MV-4-11 (cell line): ENCODE data around the gene RPH3AL.
"Not testable (repeated sequence)": the region's sequence is repeated elsewhere in the genome, so short reads cannot be mapped to it uniquely, and the experiment has no call there.

Experiments
- DNase-seq: peaks from one replicate; lab custom pipeline; 2025; lab: John Stamatoyannopoulos, UW

Gene RPH3AL

DNA sequence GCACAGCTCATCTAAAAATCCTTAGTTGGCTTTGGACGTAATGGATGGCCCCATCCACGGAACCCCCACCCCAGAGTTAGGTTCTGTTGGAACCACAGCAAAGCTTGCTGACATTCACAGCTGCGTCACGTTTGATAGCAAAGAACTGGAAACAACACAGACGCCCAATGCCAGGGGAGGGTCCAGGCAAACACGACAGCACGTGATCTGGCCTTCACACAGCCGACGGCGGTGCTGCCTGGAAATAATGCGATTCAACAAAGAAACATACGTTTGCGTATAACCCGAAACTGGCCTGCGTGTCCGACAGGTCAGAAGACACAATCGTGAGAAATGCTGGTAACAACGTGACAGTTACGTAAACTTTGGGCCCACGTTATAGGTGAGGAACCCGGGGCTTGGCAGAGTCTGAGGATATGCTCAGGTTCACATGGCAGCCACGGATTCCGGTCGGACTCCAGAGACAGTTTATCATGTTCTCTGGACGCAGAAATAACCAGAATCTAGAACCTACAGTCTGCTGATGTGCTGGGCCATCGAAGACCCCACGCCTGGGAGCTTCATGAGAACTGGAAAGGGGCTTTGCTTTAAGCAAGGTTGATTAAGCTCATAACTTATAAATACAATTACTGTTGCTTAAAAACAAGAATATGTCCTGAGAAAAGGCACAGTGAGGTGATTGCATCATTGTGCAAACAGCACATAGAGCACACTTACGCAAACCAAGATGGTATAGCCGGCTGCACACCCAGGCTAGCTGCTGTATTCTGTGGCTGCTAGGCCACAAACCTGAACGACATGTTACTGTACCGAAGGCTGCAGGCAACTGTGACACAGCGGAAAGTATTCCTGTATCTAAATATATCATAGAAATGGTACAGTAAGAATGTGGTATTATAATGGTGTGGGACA, 70.4 kb downstream of the RPH3AL start:
- peak; percentile 83 for DNase-seq

DNA sequence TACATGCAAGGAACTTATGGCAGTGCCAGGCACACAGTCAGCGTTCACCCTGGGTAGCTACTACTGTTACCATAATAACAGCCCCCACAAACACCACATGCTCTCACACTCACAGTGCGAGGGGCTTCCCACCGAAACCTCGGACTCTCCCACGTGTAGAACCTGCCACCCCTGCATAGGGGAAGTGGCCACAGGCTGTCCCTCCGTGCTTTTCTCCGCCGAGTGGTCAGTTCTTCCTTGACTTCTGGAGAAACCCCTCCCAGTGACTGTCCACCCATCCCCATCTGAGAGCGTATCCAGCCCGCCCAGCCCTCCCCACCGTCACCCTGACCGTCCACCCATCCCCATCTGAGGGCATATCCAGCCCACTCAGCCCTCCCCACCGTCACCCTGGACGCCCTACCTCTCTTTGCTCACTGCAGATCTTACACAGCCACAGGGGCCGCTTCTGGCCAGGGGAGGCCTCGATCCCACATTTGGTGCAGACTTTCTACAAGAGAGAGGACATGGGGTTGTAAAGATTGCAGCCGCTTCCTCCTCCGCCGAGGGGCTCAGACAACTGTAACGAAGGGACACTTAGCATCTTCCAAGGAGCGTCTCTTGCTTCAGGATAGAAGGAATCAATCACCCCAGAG, 71.1 kb downstream of the RPH3AL start:
- DNase-seq = no peak

DNA sequence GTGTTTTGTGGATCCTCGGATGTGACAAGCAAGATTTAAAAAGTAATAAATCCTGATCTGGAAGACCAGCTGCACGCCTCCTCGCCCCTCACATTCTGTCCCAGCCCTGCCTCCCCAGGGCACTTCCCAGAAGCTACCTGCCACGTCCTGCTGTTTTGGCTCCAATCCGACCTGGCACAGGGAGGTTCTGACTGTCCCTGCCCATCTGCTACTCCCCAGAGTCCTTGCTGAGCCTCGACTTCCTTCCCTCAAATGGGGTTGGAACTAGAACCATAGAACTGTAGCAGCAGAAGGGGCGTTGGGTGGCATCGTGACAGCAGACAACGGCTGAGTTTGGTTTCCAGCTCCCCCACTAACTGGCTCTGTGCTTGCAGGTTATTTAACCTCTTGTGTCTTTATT, 71.7 kb downstream of the RPH3AL start:
- no peak for DNase-seq

DNA sequence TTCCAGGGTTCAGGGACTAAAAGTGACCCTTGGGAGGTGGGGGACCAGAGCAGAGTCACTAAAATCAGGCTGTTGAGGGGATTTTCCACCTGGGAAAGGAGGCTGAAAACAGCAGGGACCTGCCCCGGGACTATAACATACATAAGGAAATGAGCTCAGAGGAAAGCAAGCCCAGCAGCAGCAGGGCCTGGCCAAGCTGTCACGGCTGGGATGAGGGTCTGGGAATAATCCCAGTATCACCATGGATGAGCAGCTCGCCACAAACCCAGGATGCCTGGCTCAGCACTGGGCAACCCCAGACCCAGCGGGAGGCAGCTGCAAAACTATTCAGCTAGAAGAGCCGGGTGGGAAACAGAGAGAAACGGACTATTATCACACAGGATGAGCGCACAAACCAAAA, 72.4 kb downstream of the RPH3AL start:
- no peak for DNase-seq

DNA sequence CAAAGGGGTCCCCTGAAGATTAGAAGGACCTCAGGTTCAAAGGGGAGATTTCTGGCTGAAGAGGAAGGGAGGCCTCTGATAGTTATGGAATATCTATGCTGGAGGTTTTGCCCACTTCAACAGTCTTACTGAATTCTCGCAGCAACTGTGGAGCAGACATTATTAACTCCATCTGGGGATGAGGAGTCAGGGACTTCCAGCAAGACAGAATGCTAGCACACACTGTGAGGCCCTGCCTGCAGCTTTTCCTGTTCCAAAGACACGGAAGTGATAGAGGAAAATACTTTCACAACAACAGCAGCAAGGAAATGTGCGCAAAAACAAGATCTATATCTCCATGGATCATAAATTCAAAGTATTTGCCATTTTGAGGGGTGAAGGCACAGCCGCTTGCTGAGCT, 72.8 kb downstream of the RPH3AL start:
- DNase-seq = no peak

DNA sequence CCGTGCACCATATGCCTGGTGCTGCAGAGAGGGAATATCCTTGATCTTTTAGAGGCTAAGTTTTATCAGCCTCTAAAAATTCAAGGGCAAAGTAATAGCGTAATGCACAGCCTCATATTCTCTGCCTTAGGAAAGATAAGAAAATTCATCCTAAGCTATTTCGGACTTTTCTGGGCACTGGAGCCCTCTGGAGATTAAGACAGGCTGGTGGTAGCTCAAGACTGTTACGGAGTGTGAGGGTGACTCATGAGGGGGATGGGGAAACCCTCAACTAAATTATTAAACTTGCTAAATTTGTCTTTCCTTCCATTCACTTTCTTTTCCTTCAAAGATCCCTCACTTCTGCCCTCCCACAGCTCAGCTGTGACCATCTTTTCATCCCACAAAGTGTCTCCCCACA, 73.3 kb downstream of the RPH3AL start:
- peak; percentile 46 for DNase-seq

DNA sequence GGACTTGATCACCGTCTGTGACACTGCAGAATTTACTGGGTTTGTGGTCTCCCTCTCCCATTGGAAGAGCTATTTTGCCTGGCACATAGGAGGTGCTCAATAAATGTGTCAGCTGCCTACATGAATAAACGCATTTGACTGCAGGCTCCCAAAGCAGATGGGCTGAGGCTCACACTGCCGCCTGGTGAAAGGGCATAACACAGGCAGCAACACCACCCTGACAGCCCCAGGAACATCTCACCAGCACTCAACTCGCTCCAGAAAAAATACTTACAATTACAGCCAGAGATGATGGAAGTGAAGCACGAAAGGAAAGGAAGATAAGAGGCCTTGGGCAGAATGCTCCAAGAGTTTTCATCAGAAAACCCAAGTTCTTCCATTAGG, 73.9 kb downstream of the RPH3AL start:
- no peak for DNase-seq

DNA sequence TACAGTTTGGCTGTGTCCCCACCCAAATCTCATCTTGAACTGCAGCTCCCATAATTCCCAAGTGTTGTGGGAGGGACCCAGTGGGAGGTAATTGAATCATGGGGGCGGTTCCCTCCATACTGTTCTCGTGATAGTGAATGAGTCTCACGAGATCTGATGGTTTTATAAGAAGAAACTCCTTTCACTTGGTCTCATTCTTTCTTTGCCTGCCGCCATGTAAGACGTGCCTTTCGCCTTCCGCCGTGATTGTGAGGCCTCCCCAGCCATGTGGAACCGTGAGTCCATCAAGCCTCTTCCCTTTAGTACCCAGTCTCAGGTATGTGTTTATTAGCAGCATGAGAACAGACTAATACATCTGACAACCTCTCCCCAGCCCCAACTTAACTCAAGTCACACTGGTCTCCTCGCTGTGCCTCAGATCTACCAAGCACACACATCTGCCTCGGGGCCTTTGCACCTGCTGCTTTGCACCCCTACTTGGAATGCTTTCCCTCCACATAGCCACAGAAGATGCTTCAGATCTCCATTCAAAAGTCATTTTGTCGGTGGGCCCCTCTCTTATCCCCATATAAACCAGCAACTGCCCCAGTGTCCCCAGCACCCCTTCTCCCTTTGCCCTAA, 74.4 kb downstream of the RPH3AL start:
- DNase-seq = no peak

DNA sequence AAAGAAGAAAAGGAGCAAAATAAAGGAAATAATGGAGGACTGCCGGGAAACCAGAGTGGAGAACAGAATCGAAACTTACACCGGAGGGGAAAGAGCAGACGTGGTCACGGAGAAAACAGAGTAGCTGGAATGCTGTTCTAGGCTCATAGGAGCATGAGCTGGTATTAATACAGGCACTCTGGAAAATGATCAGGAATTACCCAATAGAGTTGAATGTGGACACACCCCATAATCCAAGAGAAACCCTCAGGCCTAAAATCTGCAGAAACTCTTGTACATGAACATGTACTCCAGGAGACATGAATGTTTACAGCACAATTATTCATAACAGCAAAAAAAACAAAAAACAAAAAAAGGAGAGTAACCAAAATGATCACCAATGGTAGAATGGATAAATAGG, 77.7 kb downstream of the RPH3AL start:
- DNase-seq = no peak

DNA sequence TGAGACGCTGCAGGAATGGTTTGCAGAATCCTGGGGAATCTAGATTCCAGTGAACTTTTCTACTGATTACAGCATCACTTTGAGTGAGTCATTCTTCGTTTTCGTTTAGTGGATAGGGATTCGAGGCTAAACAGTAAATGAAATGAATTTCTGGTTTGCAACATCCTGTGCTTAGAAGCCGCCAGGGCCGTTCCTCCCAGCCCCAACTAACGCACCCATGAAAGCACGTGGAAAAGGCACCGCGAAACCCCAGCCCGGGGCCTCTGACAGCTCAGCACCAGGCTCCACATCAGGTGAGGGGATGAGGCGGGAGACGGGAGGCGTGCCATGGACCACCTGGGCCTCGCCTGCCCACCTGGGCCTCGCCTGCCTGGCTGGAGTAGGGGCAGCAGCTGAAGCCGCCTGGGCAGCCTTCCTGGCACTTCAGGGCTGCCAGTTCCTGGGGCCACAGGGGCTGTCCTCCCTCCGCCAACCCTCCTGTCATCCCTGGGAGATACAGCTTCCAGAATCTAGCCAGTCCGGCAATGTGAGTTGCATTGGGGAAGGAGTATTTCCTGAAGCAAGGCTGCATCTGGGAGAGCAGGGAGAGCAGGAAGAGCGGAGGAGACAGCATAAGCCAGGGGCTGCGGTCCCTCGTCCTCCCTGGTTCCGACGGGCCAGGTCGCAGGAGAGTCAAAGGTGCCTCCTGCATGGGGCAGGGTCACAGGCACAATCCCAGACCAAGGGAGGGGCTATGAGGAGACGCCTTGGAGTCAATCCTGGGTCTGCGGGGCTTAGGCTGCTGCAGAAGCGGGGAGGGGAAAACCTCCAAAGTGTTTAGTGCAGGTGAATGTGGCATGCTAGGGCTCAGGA, 78.4 kb downstream of the RPH3AL start:
- DNase-seq = peak; percentile 48

DNA sequence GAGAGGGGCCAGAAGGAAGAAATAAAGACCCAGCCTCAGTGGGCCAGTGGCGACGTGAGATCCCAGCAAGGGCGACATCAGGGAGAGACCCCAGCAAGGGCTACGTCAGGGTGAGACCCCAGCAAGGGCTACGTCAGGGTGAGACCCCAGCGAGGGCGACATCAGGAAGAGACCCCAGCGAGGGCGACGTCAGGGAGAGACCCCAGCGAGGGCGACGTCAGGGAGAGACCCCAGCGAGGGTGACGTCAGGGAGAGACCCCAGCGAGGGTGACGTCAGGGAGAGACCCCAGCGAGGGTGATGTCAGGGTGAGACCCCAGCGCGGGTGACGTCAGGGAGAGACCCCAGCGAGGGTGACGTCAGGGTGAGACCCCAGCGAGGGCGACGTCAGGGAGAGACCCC, 79.8 kb downstream of the RPH3AL start:
- not testable (repeated sequence) for DNase-seq

DNA sequence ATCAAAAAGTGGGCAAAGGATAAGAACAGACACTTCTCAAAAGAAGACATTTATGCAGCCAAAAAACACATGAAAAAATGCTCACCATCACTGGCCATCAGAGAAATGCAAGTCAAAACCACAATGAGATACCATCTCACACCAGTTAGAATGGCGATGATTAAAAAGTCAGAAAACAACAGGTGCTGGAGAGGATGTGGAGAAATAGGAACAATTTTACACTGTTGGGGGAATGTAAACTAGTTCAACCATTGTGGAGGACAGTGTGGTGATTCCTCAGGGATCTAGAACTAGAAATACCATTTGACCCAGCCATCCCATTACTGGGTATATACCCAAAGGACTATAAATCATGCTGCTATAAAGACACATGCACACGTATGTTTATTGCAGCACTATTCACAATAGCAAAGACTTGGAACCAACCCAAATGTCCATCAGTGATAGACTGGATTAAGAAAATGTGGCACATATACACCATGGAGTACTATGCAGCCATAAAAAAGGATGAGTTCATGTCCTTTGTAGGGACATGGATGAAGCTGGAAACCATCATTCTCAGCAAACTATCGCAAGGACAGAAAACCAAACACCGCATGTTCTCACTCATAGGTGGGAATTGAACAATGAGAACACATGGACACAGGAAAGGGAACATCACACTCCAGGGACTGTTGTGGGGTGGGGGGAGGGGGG, 80.5 kb downstream of the RPH3AL start:
- not testable (repeated sequence) for DNase-seq

DNA sequence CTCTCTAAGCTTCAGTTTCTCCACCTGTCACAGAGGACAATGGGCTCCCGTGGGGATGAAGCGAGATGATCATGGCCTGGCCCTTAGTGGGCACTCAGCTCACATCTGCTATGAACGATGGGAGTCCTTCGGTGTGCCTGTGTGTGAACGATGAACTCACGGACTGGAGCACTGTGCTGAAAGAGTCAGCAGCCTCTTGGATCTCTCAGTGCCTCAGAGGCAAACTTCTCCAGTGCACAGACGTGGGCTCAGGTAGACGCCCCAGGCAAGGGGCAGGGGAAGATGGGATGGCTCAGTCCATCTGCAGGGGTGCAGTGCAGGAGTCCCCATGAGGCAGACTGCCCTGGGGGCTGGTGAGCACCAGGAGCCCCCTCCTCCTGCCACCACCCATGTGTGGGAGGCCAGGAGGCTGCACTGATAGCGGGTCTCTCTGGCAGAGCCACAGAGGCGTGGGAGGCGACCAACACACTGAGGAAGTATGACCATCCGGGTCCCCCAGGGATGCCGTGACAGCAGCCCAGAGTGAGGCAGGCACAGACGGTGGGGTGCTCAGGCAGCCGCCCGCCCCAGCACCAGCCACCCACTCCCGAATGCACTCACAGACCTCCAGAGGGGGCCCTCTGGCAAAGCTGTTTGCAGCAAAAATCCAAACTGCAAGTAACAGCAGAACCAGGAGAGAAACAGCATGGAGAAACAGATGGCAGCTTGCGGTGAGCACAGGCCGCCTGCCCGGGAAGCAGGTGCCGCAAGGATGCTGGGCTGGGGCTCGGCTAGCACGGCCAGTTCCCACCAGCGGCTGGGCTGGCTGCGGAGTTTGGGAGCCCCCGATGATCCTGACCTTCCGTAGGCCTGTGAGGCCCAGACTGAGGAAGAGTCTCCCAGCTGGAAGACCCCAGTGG, 82.7 kb downstream of the RPH3AL start:
- no peak for DNase-seq

DNA sequence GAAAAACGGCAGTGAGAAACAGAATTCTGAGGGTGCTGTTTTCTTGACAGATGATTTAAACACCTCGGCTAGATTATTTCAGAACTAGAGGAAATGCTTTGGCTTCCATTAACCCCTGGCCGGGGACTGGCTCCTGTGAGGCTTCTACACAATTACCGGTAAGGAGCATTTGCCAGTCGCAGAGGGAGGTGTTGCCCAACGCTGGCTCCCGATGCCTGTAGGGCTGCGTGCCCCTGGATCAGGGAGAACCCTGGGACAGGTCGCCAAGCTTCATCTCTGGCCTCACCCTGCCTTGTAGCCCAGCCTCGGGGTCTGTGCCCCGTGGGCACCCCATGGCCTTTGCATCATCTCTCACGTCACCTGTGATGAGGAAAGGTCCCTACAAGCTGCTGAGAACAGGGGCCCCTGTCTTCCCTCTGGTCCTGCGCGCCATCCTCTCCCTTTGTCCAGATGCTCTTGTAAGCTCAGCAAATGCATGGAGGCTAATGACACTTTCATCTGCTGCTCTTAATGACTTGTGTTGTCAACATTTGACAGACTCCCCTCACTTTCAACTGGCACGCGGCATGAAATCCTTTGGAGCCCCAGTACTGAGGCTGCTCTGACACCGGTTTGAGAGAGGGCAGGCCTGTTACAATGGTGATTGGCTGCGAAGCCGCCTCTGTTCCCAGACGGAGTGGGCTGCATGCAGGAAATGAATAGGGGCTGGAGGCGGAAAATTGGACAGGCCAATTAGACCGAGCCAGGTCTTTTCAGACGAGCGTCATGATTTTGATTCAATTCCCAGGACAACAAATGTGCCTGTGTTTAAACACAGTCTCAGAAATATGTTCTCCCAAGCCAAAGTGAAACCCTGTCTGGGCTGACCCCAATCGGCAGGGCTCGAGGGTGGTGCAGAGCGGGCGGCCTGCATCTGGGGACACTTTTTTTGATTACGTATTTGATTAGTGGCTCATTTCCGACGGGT, 85.6 kb downstream of the RPH3AL start:
- no peak for DNase-seq

DNA sequence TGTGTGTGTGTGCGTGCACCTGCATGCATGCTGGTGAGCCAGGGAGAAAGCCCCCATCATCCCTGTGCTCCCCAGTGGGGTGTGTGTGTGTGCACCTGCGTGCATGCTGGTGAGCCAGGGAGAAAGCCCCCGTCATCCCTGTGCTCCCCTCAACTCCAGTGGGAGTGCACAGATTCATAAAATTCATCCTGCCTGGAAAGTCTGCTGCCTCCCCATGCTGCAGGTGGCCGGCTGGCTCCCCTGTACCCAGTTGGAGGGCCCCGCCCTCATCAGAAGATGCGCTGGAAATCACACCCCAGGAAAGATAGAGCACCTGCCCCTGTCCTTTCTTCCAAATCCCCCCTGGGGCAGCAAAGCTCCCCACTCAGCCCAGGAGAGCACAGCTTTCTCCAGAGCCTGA, 86.4 kb downstream of the RPH3AL start:
- no peak for DNase-seq

DNA sequence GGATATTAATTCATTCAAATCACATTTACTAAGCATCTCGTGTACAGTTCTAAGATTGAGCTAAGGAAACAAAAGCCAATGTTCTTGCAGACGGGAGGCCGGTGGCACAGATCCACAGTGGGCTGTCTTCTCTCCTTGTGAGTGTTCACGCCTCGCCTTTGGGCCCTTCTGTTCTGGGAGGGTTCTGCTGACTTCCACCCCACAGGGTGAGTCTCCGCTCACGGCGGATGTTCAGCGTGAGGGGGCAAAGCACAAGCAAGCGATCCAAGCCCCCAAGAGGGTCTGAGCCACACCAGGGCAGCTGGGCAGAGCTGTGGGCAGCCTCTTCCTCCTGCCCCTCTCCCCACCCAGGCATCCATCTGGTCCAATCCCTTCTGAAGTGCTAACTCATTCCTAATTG, 86.9 kb downstream of the RPH3AL start:
- DNase-seq = no peak

DNA sequence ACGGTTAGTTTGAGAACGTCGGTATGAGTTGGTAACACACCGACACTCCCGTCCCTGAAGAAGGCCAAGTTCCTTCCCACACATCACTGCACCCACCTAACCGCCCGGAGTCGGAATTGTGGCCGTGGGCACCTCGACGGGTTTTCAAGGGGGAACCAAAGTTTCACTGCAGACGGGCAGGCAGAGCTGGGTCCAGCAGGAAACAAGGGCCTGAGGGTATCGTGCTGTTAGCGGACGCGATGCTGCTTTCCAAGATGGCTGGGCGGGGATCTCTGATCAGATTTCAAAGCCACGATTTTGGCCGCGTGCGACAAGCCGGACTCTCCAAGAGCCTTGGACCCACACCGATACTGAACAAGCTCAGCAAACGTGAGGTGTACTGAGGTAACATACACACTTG, 88.8 kb downstream of the RPH3AL start:
- DNase-seq = no peak

DNA sequence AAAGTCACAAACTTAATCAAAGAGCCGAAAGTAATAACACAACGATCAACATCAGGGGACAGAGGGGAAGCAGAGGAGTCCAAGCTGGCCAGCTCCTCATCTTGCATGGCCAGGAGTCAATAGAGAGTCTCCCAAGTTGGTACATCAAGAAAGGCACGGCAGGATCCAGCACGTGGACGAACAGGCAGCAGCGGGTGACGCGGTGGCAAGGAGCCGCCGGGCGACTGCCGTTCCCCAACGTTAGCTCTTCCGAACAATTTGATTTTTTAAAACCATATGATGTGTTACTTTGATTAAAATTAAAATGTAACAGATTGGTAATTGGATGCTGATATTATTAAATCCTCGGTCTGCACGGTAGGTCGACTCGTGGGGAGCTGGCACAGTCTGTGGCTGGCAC, 89.3 kb downstream of the RPH3AL start:
- DNase-seq = no peak

DNA sequence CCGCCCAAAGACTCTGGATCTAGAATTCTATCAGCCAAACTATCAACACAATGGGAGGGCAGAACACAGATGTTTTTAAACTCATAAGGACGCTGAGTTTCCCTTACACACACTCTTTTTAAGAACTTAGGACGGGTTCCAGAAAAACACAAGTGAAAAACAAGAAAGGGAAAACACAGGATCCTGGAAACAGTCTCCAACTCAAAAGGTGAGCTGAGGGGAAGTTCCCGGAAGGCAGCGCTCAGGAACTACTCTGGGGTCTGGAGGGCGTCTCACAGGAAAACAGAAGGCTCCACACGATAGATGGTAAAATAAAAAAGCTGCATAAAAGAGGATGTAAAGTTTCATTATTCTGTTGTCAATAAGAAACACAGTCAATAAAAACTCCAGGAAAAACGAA, 91.0 kb downstream of the RPH3AL start:
- no peak for DNase-seq
